ENCODE results near the gene ELFN1. TPM values are rescaled to one million over a fixed set of nuclear protein-coding genes. Genes with fewer than 3 reads are reported as not detected.

ELFN1 gene
- total RNA-seq, 1 donor from 2014 or later, result 0.65 TPM

GRCh38 chr7:1690359-1690958 lies 20.4 kb downstream of the ELFN1 start:
- H3K27me3 Mint-ChIP-seq (ENCODE audit: low read depth), result peaks cover 13% of the 10 kb centered on the region
- H3K36me3 Mint-ChIP-seq (ENCODE audit: low read depth), result peaks cover 2% of the 10 kb centered on the region
- no peak overlapping the region for H3K27ac Mint-ChIP-seq (ENCODE audit: unreplicated experiment)
- DNase-seq (ENCODE audit: low spot score), result no peak
- peaks cover 10% of the 10 kb centered on the region for H3K9me3 Mint-ChIP-seq (ENCODE audit: low read depth)
- TF ChIP-seq CTCF (IDR thresholded peaks at IDR 0.05), result no peak
- H3K4me3 Mint-ChIP-seq (ENCODE audit: unreplicated experiment), result no peak overlapping the region
- no peaks in the 10 kb centered on the region for H3K4me1 Mint-ChIP-seq (ENCODE audit: low read depth)

GRCh38 chr7:1691096-1691495 lies 21.0 kb downstream of the ELFN1 start:
- Mint-ChIP-seq H3K36me3 (ENCODE audit: low read depth) (peaks cover under 1% of the 10 kb centered on the region), H3K27me3 (ENCODE audit: low read depth) (peaks cover 18% of the 10 kb centered on the region), H3K4me3 (ENCODE audit: unreplicated experiment) (no peak overlapping the region), H3K9me3 (ENCODE audit: low read depth) (peaks cover 8% of the 10 kb centered on the region), H3K4me1 (ENCODE audit: low read depth) (no peaks in the 10 kb centered on the region), H3K27ac (ENCODE audit: unreplicated experiment) (no peak overlapping the region)
- TF ChIP-seq CTCF (IDR thresholded peaks at IDR 0.05), result no peak
- DNase-seq (ENCODE audit: low spot score), result peak; percentile 36

- DNase-seq (ENCODE audit: low spot score), result peak; percentile 86
- H3K36me3 Mint-ChIP-seq (ENCODE audit: low read depth), result no peaks in the 10 kb centered on the region
- no peaks in the 10 kb centered on the region for H3K4me1 Mint-ChIP-seq (ENCODE audit: low read depth)
- no peak overlapping the region for H3K4me3 Mint-ChIP-seq (ENCODE audit: unreplicated experiment)
- no peak overlapping the region for H3K27ac Mint-ChIP-seq (ENCODE audit: unreplicated experiment)
- no peak for TF ChIP-seq CTCF (IDR thresholded peaks at IDR 0.05)
- H3K27me3 Mint-ChIP-seq (ENCODE audit: low read depth), result peaks cover 20% of the 10 kb centered on the region
- H3K9me3 Mint-ChIP-seq (ENCODE audit: low read depth), result peaks cover 4% of the 10 kb centered on the region
These were observed 21.8 kb downstream of the ELFN1 start for GRCh38 chr7:1691601-1692514.

GRCh38 chr7:1692515-1693418 lies 22.7 kb downstream of the ELFN1 start:
- peaks cover 4% of the 10 kb centered on the region for H3K9me3 Mint-ChIP-seq (ENCODE audit: low read depth)
- H3K4me3 Mint-ChIP-seq (ENCODE audit: unreplicated experiment), result no peak overlapping the region
- no peak for TF ChIP-seq CTCF (IDR thresholded peaks at IDR 0.05)
- no peak overlapping the region for H3K27ac Mint-ChIP-seq (ENCODE audit: unreplicated experiment)
- no peaks in the 10 kb centered on the region for H3K36me3 Mint-ChIP-seq (ENCODE audit: low read depth)
- peaks cover 23% of the 10 kb centered on the region for H3K27me3 Mint-ChIP-seq (ENCODE audit: low read depth)
- H3K4me1 Mint-ChIP-seq (ENCODE audit: low read depth), result no peaks in the 10 kb centered on the region
- peak; percentile 71 for DNase-seq (ENCODE audit: low spot score)
